NCI-H2107 treated with DMSO at 0.1 percent for 48 hours (cell line): Measurements from ENCODE around the gene FAM133A.

Experiments used
- DNase-seq: peaks from one replicate; lab custom pipeline; 2025; ENCODE audit not compliant: unreplicated experiment; lab: John Stamatoyannopoulos, UW

FAM133A gene

DNA sequence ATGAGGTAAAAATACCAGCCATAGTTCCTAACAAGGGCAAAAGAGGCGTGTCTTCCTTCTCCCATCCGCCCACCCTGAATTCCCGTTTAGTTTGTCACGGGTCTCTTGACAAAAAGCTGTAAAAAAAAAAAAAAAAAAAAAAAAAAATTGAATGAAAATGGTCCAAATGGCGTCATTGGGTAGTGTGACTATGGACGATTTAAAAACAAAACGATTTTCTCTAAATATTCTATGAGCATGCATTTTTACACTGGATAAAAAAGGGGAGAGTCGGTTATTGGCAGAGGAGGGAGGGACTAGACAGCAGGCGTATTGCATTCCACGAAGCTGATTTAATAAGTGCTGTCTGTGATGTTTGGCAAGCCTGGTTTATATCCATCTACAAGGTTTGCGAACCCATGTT lies at the start of gene FAM133A:
Gene FAM133A (plus strand): TSS at position 338 of the 403 bp plus-strand sequence. CDS start 35,214 bp downstream, outside the sequence.
- DNase-seq, result peak; percentile 39

- no peak for DNase-seq
These were observed 36.4 kb upstream of the FAM133A start for GRCh38 chrX:93637591-93637990.

DNA sequence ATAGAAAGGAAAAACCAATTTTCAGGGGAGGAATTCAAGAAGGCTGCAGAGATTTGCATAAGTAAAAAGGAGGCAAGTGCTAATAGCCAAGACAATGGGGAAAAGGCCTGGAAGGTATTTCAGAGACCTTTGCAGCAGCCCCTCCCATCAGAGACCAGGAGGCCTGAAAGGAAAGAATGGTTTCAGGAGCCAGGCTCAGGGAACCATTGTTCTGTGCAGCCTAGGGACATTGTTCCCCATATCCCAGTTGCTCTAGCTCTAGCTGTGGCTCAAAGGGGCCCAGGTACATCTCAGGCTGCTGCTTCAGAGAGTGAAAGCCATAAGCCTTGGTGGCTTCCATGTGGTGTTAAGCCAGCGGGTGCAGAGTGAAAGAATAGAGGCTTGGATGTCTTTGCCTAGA lies 24.6 kb upstream of the FAM133A start:
- DNase-seq, result no peak

GRCh38 chrX:93660575-93660974 lies 13.4 kb upstream of the FAM133A start:
- no peak for DNase-seq

GRCh38 chrX:93673056-93673868 lies 744 bp upstream of the FAM133A start, which contains the start of gene NAP1L3:
Gene NAP1L3, minus strand, starts transcription at chrX:93673578. Its CDS starts 274 bp downstream, at chrX:93673304.
- peak; percentile 88 for DNase-seq

DNA sequence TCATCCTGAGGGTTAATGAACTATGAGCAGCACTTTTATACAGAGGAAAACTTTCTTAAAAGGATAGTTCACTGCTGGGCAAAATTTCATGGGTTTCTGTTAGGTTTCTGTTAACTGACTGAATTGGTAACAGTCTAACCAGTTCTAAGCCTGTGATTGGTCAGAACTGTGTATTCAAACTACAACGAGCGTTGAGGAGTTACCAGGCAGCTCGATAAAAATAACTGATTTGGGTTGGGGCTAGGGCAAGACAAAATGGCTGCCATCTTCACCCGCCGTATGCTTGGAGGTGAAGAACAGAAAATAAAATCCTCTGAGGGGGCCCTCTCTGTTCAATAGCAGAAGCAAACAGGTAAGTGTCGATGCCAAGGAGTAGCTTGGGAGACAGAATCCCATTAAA lies 22.0 kb downstream of the FAM133A start:
- DNase-seq, result no peak

DNA sequence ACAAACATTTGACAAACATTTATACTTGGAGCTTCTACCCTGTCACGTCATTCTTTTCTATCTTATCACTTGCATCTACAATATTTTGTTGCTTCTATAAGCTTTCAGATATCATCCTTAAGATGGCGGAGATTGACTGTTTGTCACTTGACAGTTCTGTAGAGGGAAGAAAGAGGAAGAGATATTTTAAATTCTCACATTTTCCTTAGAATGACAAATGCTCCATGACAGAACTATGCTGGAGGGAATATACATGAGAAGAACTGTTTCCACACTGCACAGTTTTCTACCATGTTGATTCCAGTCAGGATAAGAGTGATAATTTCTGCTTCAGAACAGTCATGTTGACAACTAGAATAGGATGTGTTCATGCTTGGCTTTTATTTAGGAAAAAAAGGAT lies 29.7 kb downstream of the FAM133A start:
- DNase-seq, result no peak

DNA sequence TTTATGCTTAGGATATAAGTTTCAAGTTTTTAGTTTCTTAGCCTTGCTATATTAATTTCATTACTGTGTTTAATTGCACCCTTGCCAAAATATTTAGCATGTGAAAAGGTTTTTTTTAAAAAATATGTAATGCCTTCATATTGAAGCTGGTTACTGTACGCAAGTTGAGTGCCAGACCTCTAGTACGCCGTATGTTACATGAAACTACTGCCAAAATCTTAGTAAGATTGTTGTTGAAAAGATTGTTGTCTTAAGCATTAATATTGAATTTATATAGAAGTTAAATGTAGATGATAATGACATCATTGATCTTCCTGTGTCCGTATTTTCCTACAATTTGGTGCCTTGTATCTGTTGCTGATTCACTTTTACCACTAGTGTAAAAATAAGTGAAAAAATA lies 37.1 kb downstream of the FAM133A start:
- DNase-seq, result no peak

- DNase-seq, result no peak
These were observed 67.8 kb downstream of the FAM133A start for GRCh38 chrX:93741811-93742210.

DNA sequence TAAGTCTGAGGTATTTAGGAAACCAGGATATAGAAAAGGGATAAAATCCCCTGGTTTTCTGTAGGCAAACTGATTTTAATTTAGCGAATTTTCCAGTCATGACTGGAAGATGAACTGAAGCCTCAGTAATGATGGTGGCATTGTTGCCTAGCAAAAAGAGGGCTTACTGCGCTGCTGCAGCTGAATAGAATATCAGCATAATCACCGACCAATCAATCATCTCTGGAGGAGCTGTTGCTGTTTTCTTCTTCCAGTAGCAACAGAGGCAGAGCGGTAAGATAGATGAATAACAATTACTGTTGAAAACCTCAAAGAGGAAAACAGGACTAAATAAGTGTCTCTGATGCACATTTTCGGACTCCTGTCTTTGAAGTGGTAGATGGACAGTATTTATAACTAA lies 86.2 kb downstream of the FAM133A start:
- no peak for DNase-seq
